Adrenal gland (tissue), 12 donors: ENCODE measurements around the gene WNT5B. TPM values are rescaled to one million over a fixed set of nuclear protein-coding genes. Genes with fewer than 3 reads are reported as not detected.
A peak's percentile ranks its signal among the peaks of the same experiment; 100 is the strongest.

Experiments used
- DNase-seq, 7 donors: peaks; one replicate each; pipeline ENCODE4 v3.0.0-alpha.2; 2019 to 2020
- H3K27ac ChIP-seq, 5 donors: fragments of 200-600 bp; sonication (generic) in 4 of 5; 1 replicate in 3 of 5; 2 replicates in 2 of 5; pipeline versions ENCODE4 v1.5.1 to v1.8.0; 2016 to 2020; ENCODE audit warnings: mild to moderate bottlenecking in 1 of 5
- H3K27me3 ChIP-seq: fragments of 200-600 bp; 2 replicates; pipeline ENCODE4 v1.8.0; 2021
- H3K36me3 ChIP-seq, 2 donors: fragments of 200-600 bp; replicated peaks in 1 of 2; 1 replicate in 1 of 2; 2 replicates in 1 of 2; pipeline versions ENCODE4 v1.5.1 to v1.8.0; 2018 to 2022
- H3K4me1 ChIP-seq, 2 donors: fragments of 200-600 bp; replicated peaks in 1 of 2; 1 replicate in 1 of 2; 2 replicates in 1 of 2; pipeline versions ENCODE4 v1.5.1 to v1.8.0; 2018 to 2021
- H3K4me3 ChIP-seq, 4 donors: fragments of 200-600 bp; sonication (generic) in 3 of 4; one replicate each; pipeline ENCODE4 v1.5.1; 2016 to 2018
- H3K9me3 ChIP-seq, 3 donors: fragments of 200-600 bp; sonication (generic) in 1 of 3; replicated peaks in 1 of 3; 1 replicate in 2 of 3; 2 replicates in 1 of 3; pipeline versions ENCODE4 v1.5.1 to v1.8.0; 2016 to 2021
- POLR2A ChIP-seq, 2 donors: fragments of 450-650 bp; IDR thresholded peaks; one replicate each; pipeline ENCODE4 v1.6.1; 2017; ENCODE audit warnings: antibody characterized with exemption in 2 of 2, mild to moderate bottlenecking in 2 of 2, moderate library complexity in 1 of 2
- WGBS, 4 donors: extraction: QIAGEN DNeasy Blood & Tissue Kit in 2 of 4; methylation state at CpG; one replicate each; pipeline versions ENCODE4 v1.1.5 to v1.1.7; 2013 to 2017; 5-methylcytosine and 5-hydroxymethylcytosine counted together
- intact Hi-C, 2 donors: fragments of 100-400 bp; cut with DNase I; formaldehyde crosslinking; loops; one replicate each; pipeline versions ENCODE4 v1.14.1 to v1.15.0; 2022 to 2023
- polyA plus RNA-seq, 3 donors: library from polyadenylated mRNA; stranded (reverse); fragments of 200-250 nt in 2 of 3; fragments of 350-450 nt in 1 of 3; fragmentation: Illumina TruSeq in 1 of 3; extraction: RNeasy Lipid Tissue Mini Kit (QIAGEN cat#74804) in 1 of 3; gene quantifications; one replicate each; pipeline ENCODE4 v1.2.3, GENCODE V29; 2013 to 2014
- total RNA-seq, 9 donors: library from RNA; depleted of rRNA in 4 of 9; stranded (reverse); fragments of >200 nt in 4 of 9; fragments of 120-200 nt in 1 of 9; fragmentation: NEBNext Ultra II Directional in 1 of 9; extraction: Animal tissue kit (Norgen Biotek cat#: 25700) in 1 of 9; gene quantifications; one replicate each; pipeline versions ENCODE4 v1.1.0 to v1.2.4, GENCODE V29; 2013 to 2023
- TF ChIP-seq, protein P1 (sequence below), 6 experiments: fragments of 450-650 bp in 4 of 6; fragments of 200-600 bp in 2 of 6; sonication (generic) in 1 of 6; IDR thresholded peaks; 1 replicate in 5 of 6; 2 replicates in 1 of 6; pipeline versions ENCODE4 v1.5.1 to v1.8.0; 2016 to 2021; ENCODE audit warnings: antibody characterized with exemption in 6 of 6, mild to moderate bottlenecking in 2 of 6, moderate library complexity in 1 of 6
- donor health status: healthy with polysubstance abuse.
- donor health status: Bipolar disorder and iron deficiency.
- donor health status: DM: yes; HTN: yes; CAD: no.
- donor health status: DM: no; HTN: no; CAD: no.
- donor health status: DM: no; HTN: no; CAD: no.
- donor health status: DM: yes; HTN: yes; CAD: no.

The WNT5B gene
- total and polyA plus RNA-seq, 12 donors = 0.44 to 11.1 (median 1.6) TPM

DNA sequence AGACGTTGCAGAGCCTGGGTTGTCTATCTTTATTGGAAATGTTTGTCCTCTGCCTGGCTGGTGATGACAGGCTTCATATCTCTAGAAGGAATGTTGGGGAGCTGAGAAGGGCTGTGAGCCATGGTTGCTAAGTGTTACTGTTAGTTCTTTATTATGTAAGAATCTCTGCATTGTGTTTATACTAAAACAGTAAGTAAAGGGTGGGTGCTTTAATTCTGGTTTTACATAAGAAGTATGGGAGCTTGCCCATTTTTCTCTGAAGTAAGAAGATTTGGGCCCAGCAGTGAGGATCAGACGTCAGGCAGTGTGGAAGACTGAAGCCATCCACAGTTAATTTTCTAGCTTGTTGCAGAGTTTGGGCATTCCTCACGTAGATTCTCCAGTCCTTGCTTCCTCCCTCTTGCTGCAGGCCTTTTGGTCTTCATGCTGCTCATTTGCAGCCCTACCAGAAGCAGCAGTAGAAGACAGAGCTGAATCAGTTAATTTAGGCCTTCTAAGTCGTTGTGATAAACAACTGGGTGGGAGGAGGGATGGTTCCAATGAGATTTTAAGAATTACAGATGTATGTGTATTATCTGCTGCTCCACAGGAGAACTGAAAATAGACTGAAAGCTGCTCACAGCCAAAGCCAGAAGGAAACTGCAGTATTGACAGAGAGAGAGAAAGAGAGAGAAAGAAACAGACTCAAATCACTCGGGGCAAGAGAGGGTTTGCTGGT is 21.4 kb downstream of the WNT5B start:
- 31 to 40% (median 37%) methylated on average over 5 of the region's 5 CpGs for WGBS, 4 donors

DNA sequence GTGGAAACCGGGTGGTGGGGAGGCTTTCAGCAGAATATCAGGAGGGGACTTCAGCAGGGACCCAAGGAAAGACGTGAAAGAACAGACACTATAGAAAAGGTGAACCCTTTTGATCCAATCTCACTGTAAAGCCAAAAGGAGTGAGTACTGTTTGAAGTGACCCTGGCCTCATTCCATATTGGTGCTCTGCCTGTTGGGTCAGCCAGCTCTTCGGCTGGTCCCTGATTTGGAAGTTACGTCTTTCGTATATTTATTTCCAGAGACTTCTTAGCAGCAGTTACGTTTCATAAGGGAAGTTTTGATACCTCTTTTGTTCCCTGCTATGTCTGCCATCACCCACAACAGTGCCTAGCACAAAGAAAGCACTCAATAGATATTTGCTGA is 21.9 kb downstream of the WNT5B start:
- intact Hi-C loops = loop anchor here in 1 of 2 donors (10.0 kb wide), 1 partner anchor 284 kb away; no protein-coding TSS in a partner anchor
- 26 to 43% (median 34%) methylated on average over 6 of the region's 6 CpGs for WGBS, 4 donors
- peak in 3 of 7 donors; percentile 49 to 63 (median 61) for DNase-seq
- Histone ChIP-seq H3K9me3 (no peaks in the 10 kb centered on the region), H3K4me1 (peaks cover 8 to 13% of the 10 kb centered on the region in 2 donors), H3K36me3 (no peaks in the 10 kb centered on the region), H3K4me3 (no peak overlapping the region), H3K27me3 (no peaks in the 10 kb centered on the region), H3K27ac (peak overlapping the region in 3 of 5 donors; percentile 40 to 63 (median 51))
- no peak for TF ChIP-seq POLR2A (IDR thresholded peaks at IDR 0.05)
- TF ChIP-seq, protein P1, sequence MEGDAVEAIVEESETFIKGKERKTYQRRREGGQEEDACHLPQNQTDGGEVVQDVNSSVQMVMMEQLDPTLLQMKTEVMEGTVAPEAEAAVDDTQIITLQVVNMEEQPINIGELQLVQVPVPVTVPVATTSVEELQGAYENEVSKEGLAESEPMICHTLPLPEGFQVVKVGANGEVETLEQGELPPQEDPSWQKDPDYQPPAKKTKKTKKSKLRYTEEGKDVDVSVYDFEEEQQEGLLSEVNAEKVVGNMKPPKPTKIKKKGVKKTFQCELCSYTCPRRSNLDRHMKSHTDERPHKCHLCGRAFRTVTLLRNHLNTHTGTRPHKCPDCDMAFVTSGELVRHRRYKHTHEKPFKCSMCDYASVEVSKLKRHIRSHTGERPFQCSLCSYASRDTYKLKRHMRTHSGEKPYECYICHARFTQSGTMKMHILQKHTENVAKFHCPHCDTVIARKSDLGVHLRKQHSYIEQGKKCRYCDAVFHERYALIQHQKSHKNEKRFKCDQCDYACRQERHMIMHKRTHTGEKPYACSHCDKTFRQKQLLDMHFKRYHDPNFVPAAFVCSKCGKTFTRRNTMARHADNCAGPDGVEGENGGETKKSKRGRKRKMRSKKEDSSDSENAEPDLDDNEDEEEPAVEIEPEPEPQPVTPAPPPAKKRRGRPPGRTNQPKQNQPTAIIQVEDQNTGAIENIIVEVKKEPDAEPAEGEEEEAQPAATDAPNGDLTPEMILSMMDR (IDR thresholded peaks at IDR 0.05) = no peak

More for the DNA sequence above, 21.4 kb downstream of the WNT5B start:
- intact Hi-C loops = loop anchor here in 1 of 2 donors (10.0 kb wide), 1 partner anchor 284 kb away; no protein-coding TSS in a partner anchor
- H3K4me3 ChIP-seq = no peak overlapping the region
- no peaks in the 10 kb centered on the region for H3K27me3 ChIP-seq
- no peak for DNase-seq
- H3K27ac ChIP-seq = peak overlapping the region in 3 of 5 donors; percentile 40 to 63 (median 51)
- H3K4me1 ChIP-seq = peaks cover 8 to 13% of the 10 kb centered on the region in 2 donors
- no peaks in the 10 kb centered on the region for H3K36me3 ChIP-seq
- TF ChIP-seq, protein P1 (IDR thresholded peaks at IDR 0.05) = no peak
- TF ChIP-seq POLR2A (IDR thresholded peaks at IDR 0.05) = no peak
- no peaks in the 10 kb centered on the region for H3K9me3 ChIP-seq

DNA sequence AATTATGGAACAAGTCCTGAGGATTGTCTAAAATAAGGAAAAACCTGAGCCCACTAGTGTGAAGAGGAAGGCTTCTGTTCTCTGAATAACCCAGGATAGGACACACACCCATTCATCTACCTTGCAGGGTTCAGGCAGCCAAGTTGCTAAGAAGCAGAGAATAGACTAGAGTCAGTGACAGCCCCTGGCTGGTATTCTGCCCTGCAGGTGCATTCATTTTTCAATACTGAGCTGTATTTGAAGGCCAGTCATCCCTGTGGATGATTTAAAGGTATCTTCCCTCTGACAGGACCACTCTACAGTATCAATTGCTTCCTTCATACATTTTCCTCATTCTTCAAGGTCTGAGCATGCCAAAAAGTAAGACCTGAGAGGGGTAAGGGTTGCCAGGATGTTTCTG is 22.9 kb downstream of the WNT5B start:
- TF ChIP-seq, protein P1 (IDR thresholded peaks at IDR 0.05) = no peak
- TF ChIP-seq POLR2A (IDR thresholded peaks at IDR 0.05) = no peak
- Histone ChIP-seq H3K27me3 (no peaks in the 10 kb centered on the region), H3K4me1 (peaks cover 8 to 13% of the 10 kb centered on the region in 2 donors), H3K9me3 (no peaks in the 10 kb centered on the region), H3K27ac (no peak overlapping the region), H3K36me3 (no peaks in the 10 kb centered on the region), H3K4me3 (no peak overlapping the region)
- no peak for DNase-seq
- intact Hi-C loops = loop anchor here (2.0 to 10.0 kb wide), 2 partner anchors 139 to 283 kb away; no protein-coding TSS in a partner anchor

DNA sequence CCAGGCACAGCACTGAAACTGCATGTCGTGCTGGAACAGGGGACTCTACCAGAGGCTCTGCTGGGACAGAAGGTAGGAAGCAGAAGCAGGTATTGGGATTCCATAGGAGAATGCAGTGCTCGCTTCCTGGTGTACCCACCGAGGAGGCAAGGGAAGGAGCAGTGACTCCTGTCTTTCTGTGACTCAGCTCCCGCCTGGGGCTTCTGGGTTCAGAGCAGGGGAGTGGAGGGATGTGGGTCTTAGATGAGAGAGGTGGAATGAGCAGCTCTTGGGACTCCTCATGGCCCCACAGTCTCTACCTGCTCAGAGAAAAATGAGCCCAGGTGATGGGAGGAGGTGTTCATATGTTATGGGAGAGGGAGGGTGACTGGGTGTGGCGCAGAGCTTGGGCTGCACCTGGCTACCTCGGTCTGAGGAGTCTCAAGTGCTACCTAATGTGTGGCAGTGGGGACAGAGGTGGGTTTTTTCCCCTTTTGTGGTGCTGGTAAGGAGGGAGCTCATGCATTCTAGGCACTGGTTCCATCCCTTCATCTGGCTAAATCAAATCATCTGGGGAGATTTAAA is 26.3 kb downstream of the WNT5B start:
- 87 to 100% (median 92%) methylated on average over 4 to 6 of the region's 6 CpGs for WGBS, 4 donors
- no peaks in the 10 kb centered on the region for H3K9me3 ChIP-seq

More for the DNA sequence above, 26.3 kb downstream of the WNT5B start:
- no peaks in the 10 kb centered on the region for H3K27me3 ChIP-seq
- intact Hi-C loops = loop anchor here in 1 of 2 donors (2.0 to 10.0 kb wide), 3 partner anchors 37 to 279 kb away; partner anchors contain the start of gene ADIPOR2
- H3K4me1 ChIP-seq = peaks cover 15 to 19% of the 10 kb centered on the region in 2 donors
- H3K4me3 ChIP-seq = no peak overlapping the region
- no peak for DNase-seq
- H3K36me3 ChIP-seq = no peaks in the 10 kb centered on the region
- no peak for TF ChIP-seq POLR2A (IDR thresholded peaks at IDR 0.05)
- TF ChIP-seq, protein P1 (IDR thresholded peaks at IDR 0.05) = no peak
- no peak overlapping the region for H3K27ac ChIP-seq
